ENCODE measurements around the gene SDHA.
"Not testable (repeated sequence)": the region's sequence is repeated elsewhere in the genome, so short reads cannot be mapped to it uniquely, and the experiment has no call there.

The SDHA gene

DNA sequence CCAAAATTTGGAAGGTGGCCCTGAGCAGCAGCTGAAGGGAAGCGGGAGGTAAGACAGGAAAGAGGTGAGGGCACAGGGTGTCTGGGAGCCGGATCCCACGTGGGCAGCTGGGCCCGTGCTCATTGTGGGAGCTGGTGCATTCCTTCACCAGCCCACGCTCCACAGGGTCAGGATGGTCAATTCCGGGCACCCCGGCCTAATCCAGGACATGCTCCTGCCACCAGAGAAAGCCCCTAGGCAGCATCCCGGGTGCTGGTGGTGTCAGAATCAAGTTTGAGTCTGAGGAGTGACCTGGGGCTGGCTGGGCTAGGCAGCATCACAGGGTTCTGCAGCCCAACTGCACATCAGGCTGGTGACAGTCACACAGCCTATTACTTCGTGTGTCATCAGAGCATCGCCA lies 46.2 kb downstream of the SDHA start:
- DNase-seq = no peak

- not testable (repeated sequence) for DNase-seq
These were observed 48.3 kb downstream of the SDHA start for GRCh38 chr5:266311-267026.

DNA sequence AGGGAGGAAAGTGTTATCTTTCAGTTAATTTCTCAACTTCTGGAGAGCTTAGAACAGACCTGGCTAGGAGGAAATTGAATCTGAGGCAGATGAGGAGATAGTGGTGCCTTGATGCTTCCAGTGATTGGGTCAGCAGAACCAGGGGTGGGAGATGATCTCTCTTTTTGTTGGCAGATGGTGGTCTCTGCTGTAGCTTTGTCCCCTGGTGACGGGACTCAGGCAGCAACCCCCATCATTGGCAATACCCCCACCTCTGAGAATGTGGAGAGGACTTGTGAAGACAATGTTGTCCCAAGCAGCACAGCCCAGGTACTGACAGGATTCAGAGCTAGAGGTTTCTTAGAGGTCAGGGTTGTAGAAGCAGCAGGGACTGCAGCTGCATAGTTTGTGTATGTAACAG lies 49.6 kb downstream of the SDHA start:
- DNase-seq = no peak

DNA sequence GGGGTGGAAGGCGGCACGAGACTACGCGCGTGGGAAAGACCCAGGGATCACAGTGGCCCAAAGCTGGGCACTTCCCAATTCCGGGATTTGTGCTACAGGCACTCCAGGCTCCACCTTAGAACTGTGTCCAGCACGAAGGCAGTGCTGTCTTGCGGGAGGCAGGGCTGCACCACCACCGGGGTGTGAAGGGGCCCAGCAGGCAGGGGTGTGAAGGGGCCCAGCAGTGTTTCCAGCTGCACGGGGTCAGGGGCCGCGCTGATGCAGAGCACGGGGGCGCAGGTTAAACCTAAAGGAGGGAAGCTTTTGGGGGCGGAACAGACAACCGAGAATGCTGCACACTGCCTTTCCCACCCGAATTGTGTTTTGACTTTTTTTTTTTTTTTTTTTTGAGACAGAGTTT lies 52.2 kb downstream of the SDHA start:
- no peak for DNase-seq

GRCh38 chr5:271828-272167 lies 53.7 kb downstream of the SDHA start:
- DNase-seq = not testable (repeated sequence)

DNA sequence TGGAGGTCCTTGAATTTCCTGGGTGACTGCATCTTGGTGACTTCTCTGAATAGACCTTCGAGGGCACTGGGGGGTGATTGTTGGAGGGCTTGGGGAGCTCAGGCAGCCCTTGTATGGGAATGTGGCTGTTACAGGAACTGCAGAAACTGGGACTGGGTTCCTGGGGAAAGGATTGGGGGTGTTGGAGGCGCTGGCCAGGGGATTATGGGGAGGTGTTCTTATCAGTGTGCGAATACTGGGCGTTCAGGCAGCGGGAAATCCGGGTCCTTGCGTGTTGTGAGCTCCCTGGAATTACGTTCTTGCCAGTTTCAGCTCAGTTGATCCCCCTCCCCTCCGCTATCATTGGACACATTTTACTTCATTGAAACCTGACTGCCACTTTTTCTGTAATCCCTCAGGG lies 55.0 kb downstream of the SDHA start:
- not testable (repeated sequence) for DNase-seq

DNA sequence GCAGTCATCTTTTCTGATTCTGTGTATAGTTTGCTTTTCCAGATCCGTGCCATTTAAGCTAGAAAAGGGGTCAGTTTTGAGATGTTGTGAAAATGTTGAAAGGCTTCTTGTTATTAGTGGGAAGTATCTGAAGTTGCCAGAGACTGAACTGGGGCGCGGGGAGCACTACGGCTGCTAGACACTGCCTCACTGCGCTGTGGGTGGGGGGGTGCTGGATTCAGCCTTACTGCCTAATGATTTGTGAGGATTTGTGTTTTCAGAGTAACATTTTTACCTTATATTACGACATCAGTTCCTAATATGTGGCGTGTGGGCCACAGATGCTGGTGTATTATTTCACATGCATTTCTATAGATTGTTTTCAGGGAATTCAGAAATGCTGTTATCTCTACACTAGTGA lies 55.4 kb downstream of the SDHA start:
- DNase-seq = not testable (repeated sequence)

- not testable (repeated sequence) for DNase-seq
These were observed 56.2 kb downstream of the SDHA start for GRCh38 chr5:274346-274745.

DNA sequence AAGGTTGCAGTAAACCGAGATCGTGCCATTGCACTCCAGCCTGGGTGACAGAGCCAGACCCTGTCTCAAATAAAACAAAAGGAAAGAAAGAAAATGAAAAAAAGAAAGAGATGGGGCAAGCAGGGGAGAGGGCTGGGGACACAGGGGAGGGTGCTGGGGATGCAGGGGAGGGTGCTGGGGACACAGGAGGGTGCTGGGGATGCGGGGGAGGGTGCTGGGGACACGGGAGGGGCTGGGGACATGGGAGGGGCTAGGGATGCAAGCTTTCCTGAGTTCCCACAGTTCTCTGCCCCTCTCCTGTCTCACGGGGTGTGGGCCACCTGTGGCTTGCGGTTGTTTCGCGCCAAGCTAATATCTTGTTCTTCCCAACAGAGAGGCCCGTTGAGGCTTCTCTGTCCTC lies 60.5 kb downstream of the SDHA start:
- DNase-seq = no peak

DNA sequence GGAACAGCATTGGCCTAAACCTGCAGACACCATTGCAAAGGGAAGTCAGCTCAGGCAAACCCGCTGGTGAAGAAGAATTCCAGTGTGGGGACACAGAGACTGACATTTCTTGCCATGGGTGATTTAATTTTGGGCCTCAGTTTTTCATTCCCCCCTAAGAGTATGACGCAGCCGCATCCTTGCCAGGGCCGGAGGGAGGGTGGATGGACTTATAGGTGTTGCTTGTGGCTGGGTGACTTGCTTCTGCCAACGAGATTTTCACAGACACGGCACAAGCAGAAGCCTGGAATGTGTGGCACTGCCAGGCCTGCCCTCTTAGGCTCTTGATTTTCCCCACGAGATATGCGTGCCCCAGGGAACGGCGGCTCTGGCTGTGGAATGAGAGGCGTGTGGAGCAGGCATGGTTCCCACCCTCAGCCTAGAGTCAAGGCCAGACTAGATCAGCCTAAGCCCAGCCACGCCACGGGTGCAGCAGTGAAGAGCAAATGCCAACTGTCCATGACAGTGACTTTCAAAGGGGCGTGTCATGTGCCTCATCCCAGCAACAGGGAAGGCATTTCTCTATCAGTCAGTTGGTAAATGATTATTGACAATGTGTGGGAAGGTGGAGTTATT lies 61.0 kb downstream of the SDHA start:
- DNase-seq = not testable (repeated sequence)

- no peak for DNase-seq
These were observed 68.0 kb downstream of the SDHA start for GRCh38 chr5:285991-286557.

GRCh38 chr5:290200-290599 lies 72.1 kb downstream of the SDHA start:
- not testable (repeated sequence) for DNase-seq

- not testable (repeated sequence) for DNase-seq
These were observed 73.2 kb downstream of the SDHA start for GRCh38 chr5:291345-291744.

DNA sequence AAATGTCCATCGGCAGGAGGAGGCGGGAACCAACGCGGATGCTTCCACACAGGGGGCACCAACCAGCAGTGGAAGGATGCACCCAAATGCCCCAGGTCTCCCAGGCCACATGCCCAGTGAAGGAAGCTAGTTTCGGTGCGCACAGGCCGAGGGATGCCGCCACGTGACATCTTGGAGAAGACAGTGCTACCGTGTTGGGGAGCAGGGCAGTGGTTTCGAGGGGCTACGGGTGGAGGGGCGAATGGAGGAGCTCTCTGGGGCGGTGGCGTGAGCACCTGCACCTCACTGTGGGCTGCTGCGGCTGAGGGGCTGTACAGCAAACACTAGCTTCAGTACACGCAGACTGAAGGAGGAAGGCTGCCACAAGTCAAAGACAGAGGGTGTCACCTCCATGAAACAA lies 76.7 kb downstream of the SDHA start:
- not testable (repeated sequence) for DNase-seq

DNA sequence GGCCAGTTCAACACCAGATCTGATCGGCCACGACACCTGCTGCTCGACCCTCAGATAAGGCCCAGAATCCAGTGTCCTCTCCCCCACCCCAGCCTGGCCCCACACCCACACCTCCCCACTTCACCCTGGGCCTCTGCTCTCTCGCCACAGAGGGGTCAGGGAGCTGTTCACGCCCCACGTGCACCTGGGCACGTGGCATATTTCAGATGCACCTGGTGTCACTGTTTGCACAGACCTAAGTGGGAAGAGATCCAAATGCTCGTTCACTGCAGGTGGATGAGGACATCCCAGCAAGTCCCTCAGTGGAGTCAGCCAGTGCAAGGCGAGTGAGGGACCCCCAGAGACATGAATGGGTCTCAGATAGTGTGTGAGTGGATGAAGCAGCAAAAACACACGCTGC lies 78.1 kb downstream of the SDHA start:
- DNase-seq = not testable (repeated sequence)

GRCh38 chr5:296954-297353 lies 78.8 kb downstream of the SDHA start:
- not testable (repeated sequence) for DNase-seq

DNA sequence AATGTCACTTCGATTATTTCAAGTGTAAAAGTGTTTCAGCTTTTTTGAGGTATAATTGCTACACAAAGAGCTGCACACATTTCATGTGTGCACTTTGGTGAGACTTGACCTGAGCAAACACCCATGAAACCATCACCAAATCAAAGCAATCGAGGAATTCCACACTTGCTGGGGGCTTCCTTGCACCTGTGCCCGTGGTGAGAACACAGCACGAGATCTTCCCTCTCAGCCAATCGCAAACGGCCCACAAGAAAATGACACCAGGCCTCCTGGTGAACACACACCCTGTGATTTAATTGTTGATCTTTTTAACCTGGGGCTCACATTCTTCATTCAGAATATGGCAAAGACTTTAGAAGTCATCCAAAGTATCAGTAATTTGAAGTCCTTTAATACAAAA lies 79.3 kb downstream of the SDHA start:
- DNase-seq = not testable (repeated sequence)

DNA sequence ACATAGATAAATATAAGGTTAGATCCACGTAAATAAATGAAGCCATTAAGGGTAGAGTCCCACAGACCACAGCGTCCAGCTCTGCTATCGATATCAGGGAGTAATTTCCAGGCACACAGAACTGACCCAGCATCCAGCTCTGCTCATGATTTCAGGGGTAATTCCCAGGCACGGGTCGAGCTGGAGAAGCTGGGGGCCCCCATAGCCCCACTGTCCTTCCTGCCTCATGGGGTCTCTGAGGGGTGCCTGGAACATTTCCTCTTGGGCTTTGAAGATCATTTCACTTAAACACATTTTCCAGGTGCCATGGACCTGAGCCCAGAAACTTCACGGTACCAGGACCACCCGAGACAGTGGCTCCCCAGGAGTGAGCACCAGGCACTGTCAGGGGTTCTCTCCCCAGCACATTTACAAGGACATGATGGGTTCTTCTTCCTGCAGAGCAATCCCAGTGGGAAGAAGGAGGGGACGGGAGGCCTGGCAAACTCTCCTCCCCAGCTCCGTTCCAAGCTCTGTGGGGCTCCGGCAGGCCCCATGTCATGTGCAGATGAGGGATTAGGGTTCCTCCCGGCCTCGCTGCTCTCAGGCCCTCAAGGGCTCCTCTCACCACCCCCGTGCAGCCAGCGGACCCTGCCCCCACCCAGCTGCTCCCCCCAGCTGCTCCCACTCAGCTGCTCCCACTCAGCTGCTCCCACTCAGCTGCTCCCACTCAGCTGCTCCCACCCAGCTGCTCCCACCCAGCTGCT lies 80.0 kb downstream of the SDHA start:
- DNase-seq = not testable (repeated sequence)

DNA sequence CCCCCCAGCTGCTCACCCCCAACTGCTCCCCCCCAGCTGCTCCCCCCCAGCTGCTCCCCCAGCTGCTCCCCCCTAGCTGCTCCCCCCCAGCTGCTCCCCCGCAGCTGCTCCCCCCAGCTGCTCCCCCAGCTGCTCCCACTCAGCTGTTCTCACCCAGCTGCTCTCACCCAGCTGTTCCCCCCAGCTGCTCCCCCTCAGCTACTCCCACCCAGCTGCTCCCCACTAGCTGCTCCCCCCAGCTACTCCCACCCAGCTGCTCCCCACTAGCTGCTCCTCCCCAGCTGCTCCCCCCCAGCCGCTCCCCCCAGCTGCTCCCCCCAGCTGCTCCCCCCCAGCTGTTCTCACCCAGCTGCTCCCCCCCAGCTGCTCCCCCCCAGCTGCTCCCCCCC lies 80.6 kb downstream of the SDHA start:
- no peak for DNase-seq

DNA sequence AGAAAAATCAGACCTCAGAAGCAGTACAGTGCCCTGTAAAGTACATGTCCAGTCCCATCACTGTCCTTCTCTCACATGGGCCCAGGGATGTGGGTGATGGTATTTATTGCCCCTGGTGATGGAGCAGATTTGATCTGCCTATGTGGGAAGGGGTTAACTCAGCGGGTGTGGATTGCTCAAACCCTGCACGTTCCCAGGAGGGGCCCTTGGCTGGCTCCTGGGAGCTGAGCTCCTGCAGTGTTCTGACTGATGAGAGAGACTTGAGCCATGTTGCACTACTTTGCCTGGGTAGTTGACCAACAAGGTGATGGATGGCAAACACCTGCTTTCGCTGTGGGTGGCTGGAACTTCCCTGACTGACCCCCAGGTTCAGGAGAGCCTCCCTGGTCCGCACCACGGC lies 81.8 kb downstream of the SDHA start:
- DNase-seq = not testable (repeated sequence)

DNA sequence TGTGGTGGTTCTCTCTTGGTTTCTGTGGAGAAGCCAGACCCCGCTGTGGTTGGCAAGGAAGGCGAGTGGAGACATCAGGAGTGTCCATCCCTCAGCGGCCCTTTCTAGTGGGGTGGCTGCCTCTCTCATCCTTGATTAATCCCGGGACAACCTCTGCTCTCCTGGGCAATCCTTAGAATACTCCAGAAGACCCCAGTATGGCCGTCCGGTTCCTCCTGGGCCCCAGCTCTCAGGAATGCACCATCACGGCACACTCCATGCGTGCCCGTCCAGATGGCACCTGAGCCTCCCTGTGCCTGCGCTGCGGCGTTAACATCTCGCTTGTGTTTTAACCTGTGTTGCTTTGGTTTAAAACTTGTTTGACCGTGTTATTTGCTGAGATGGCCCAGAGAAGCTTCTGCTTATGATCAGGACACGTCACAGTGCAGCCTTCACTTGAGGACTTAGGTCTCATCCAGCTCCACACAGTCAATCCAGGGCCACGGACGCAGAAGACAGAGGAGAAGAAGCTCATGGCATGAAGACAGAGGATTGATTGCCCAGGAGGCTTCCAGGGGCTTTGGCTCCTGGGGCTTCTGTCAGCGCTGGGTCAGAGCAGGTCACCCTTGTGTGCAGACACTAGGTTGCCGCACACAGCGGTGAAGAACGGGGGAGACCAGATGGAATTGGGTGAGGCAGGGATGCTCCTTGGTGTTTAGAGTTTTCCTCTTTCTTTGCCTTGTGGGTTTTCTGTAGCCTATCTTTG lies 82.7 kb downstream of the SDHA start:
- not testable (repeated sequence) for DNase-seq

GRCh38 chr5:302416-302815 lies 84.3 kb downstream of the SDHA start:
- not testable (repeated sequence) for DNase-seq

- no peak for DNase-seq
These were observed 84.8 kb downstream of the SDHA start for GRCh38 chr5:302966-303365.
